Spinal cord (tissue), 10 donors: ENCODE data around the gene FOXP1. TPM values are rescaled to one million over a fixed set of nuclear protein-coding genes. Genes with fewer than 3 reads are reported as not detected.

ENCODE experiments used
- DNase-seq, 6 donors: peaks; one replicate each; pipeline versions ENCODE4 v3.0.0 to v3.0.0-alpha.2; 2013 to 2015; ENCODE audit warnings: low spot score in 6 of 6, low read depth in 4 of 6
- H3K27ac ChIP-seq: one replicate; pipeline ENCODE4 v1.5.1; 2013; ENCODE audit warnings: low read depth, low read length, control low read depth
- H3K27me3 ChIP-seq: one replicate; pipeline ENCODE4 v1.6.1; 2013; ENCODE audit warnings: low read length; ENCODE audit not compliant: control insufficient read depth, insufficient read depth
- H3K36me3 ChIP-seq: one replicate; pipeline ENCODE4 v1.6.1; 2013; ENCODE audit warnings: low read length; ENCODE audit not compliant: control insufficient read depth, insufficient read depth
- H3K4me1 ChIP-seq: one replicate; pipeline ENCODE4 v1.6.1; 2013; ENCODE audit warnings: low read length; ENCODE audit not compliant: control insufficient read depth, insufficient read depth
- H3K4me3 ChIP-seq: one replicate; pipeline ENCODE4 v1.5.1; 2013; ENCODE audit warnings: low read depth, low read length, control low read depth
- H3K9me3 ChIP-seq: one replicate; pipeline ENCODE4 v1.6.1; 2013; ENCODE audit warnings: low read length; ENCODE audit not compliant: control insufficient read depth, insufficient read depth
- WGBS: methylation state at CpG from one replicate; pipeline ENCODE4 v1.1.5; 2013; ENCODE audit warnings: missing lambda C conversion rate; ENCODE audit not compliant: insufficient coverage; 5-methylcytosine and 5-hydroxymethylcytosine counted together
- polyA plus RNA-seq, 2 donors: library from polyadenylated mRNA; unstranded; fragments of 120-200 nt; gene quantifications; one replicate each; pipeline ENCODE4 v1.2.1, GENCODE V29; 2013; ENCODE audit not compliant: insufficient read length in 2 of 2
- total RNA-seq, 2 donors: library from RNA; depleted of rRNA in 1 of 2; stranded (reverse); fragments of 120-200 nt in 1 of 2; fragments of >200 nt in 1 of 2; gene quantifications; one replicate each; pipeline versions ENCODE4 v1.2.3 to v1.2.4, GENCODE V29; 2013 to 2014
- donor health status: healthy.

FOXP1 gene
- total and polyA plus RNA-seq, 4 donors = 27.4 to 118 (median 66.1) TPM

DNA sequence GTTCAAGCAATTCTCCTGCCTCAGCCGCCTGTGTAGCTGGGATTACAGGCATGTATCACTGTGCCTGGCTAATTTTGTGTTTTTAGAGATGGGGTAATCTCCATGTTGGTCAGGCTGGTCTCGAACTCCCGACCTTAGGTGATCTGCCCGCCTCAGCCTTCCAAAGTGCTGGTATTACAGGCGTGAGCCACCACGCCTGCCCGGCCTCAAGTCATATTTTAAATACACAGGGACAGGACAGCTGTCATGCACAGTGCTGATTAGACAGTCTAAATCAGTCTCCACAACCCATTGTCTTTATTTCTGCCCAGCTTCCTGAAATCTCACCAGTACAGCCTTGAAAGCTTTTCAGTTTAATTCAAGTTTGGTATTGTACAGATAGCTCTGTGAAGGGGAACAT, 587.4 kb downstream of the FOXP1 start:
- no peaks in the 10 kb centered on the region for H3K27me3 ChIP-seq
- H3K36me3 ChIP-seq = peaks cover 3% of the 10 kb centered on the region
- no peak overlapping the region for H3K4me3 ChIP-seq
- DNase-seq = no peak
- no peaks in the 10 kb centered on the region for H3K4me1 ChIP-seq
- no peak overlapping the region for H3K27ac ChIP-seq
- WGBS = 98% methylated on average over 6 of the region's 7 CpGs
- no peaks in the 10 kb centered on the region for H3K9me3 ChIP-seq

DNA sequence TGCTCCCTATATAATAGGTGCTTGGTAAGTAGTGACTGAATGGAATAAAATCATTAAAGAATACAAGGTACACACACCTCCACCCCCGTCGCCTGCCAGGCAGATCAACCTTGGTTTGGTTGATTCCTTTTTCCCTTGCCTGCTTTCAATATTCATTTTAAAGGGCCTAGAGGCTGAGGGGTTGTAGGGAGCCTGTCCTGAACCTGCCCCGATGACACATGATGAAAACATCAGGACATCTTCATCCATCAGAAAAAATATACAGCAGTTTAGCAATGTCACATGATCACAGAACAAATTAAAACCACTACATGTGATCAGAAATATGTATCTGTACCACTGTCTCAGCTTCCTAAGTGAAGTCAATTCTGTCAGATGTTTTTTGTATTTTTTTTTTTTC, 588.9 kb downstream of the FOXP1 start:
- no peak overlapping the region for H3K4me3 ChIP-seq
- DNase-seq = no peak
- no peak overlapping the region for H3K27ac ChIP-seq
- no peaks in the 10 kb centered on the region for H3K27me3 ChIP-seq
- no CpG with 5 or more reads among the region's 3 CpGs for WGBS
- H3K9me3 ChIP-seq = no peaks in the 10 kb centered on the region
- H3K4me1 ChIP-seq = no peaks in the 10 kb centered on the region
- H3K36me3 ChIP-seq = peaks cover 3% of the 10 kb centered on the region

DNA sequence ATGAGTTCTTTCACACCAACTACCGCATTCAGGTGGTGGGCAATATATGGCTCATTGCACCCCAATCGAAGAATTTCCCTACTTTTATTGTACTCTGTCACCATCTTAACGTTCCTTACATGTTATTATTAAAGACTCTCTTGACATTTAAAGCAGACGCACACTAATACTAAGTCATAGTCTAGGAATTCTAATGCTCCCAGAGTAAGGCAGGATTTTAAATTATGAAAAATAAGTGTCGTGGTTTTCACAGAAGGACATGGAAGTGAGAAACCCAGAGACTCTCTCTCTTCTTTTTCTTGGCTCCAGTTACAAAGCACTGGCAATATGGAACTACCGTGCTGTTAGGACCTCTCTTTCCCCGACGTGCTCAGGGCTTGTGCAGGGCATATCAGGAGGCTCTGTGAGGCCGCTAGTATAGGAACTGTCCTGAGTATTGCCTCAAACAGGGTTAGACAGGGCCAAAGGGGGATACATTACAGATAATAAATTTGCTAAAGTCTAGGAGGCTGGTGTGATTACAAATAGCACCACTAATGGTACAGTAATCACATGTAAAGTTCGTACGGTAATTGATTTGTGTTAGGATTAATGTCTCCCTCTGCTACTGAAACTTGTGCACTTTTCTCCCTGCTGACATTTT, 590.8 kb downstream of the FOXP1 start:
- WGBS = 100% methylated on average over 6 of the region's 11 CpGs
- Histone ChIP-seq H3K4me1 (no peaks in the 10 kb centered on the region), H3K4me3 (no peak overlapping the region), H3K27ac (no peak overlapping the region), H3K36me3 (peaks cover 3% of the 10 kb centered on the region), H3K9me3 (no peaks in the 10 kb centered on the region), H3K27me3 (no peaks in the 10 kb centered on the region)
- DNase-seq = no peak

- WGBS = 100% methylated on average over 1 of the region's 5 CpGs
- peaks cover 3% of the 10 kb centered on the region for H3K36me3 ChIP-seq
These were observed 591.4 kb downstream of the FOXP1 start for GRCh38 chr3:70992131-70992530.

DNA sequence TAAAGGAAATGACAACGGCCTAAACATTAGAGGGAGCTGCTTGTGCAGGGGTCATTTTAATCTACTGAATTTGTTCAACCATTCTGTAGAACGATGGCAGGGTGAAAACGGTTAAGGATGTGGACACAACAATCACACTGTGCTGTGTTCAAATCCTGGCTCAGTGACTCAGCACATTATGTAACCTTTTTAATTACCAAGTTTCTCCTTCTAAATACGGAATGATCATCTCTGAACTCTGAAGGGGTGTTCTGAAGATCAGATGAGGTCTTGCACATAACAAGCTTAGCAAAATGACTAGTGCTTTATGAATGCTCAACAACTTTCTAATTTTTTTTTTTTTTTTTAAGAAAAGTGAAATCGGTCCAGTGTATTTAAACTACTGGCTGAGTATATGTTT, 592.8 kb downstream of the FOXP1 start:
- no peak for DNase-seq
- Histone ChIP-seq H3K27me3 (no peaks in the 10 kb centered on the region), H3K4me3 (no peak overlapping the region), H3K9me3 (no peaks in the 10 kb centered on the region), H3K4me1 (peaks cover 3% of the 10 kb centered on the region), H3K36me3 (no peaks in the 10 kb centered on the region), H3K27ac (no peak overlapping the region)
- WGBS = no CpG with 5 or more reads among the region's 5 CpGs

More at GRCh38 chr3:70992131-70992530, 591.4 kb downstream of the FOXP1 start:
- H3K27ac ChIP-seq = no peak overlapping the region
- no peak for DNase-seq
- H3K4me3 ChIP-seq = no peak overlapping the region
- no peaks in the 10 kb centered on the region for H3K27me3 ChIP-seq
- no peaks in the 10 kb centered on the region for H3K4me1 ChIP-seq
- H3K9me3 ChIP-seq = no peaks in the 10 kb centered on the region

GRCh38 chr3:70990185-70990584, 593.3 kb downstream of the FOXP1 start:
- H3K4me1 ChIP-seq = peaks cover 3% of the 10 kb centered on the region
- H3K4me3 ChIP-seq = no peak overlapping the region
- no peaks in the 10 kb centered on the region for H3K36me3 ChIP-seq
- H3K27me3 ChIP-seq = no peaks in the 10 kb centered on the region
- no peak overlapping the region for H3K27ac ChIP-seq
- no CpG with 5 or more reads among the region's 2 CpGs for WGBS
- DNase-seq = no peak
- no peaks in the 10 kb centered on the region for H3K9me3 ChIP-seq

GRCh38 chr3:70989174-70989573, 594.4 kb downstream of the FOXP1 start:
- no peaks in the 10 kb centered on the region for H3K9me3 ChIP-seq
- H3K27me3 ChIP-seq = no peaks in the 10 kb centered on the region
- no peak overlapping the region for H3K4me3 ChIP-seq
- WGBS = no CpG with 5 or more reads among the region's 3 CpGs
- H3K4me1 ChIP-seq = peaks cover 3% of the 10 kb centered on the region
- DNase-seq = no peak
- no peaks in the 10 kb centered on the region for H3K36me3 ChIP-seq
- H3K27ac ChIP-seq = no peak overlapping the region

GRCh38 chr3:70988111-70988510, 595.4 kb downstream of the FOXP1 start:
- 80% methylated on average over 1 of the region's 4 CpGs for WGBS
- no peaks in the 10 kb centered on the region for H3K36me3 ChIP-seq

DNA sequence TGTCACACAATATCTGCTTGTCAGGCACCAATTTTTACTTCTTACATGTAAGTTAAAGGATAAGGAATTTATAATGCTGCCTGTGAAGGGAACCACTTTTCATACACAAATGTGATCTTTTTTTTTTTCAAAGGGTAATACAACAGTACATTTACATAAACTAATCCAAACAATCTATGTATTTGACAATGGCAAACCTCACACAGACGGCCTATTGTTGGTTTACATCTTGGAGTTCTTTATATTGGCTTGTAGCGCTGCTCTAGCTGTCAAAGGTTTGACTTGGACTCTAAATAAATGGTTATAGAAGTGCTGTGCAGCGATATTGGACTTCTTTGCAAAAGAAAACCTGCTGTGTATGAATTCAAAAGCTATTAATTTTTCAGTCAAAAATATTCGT, 598.0 kb downstream of the FOXP1 start:
- Histone ChIP-seq H3K27me3 (no peaks in the 10 kb centered on the region), H3K4me1 (peaks cover 6% of the 10 kb centered on the region), H3K9me3 (no peaks in the 10 kb centered on the region), H3K4me3 (no peak overlapping the region), H3K36me3 (no peaks in the 10 kb centered on the region), H3K27ac (no peak overlapping the region)
- no peak for DNase-seq
- WGBS = no CpG with 5 or more reads among the region's 4 CpGs

More at GRCh38 chr3:70988111-70988510, 595.4 kb downstream of the FOXP1 start:
- DNase-seq = no peak
- no peaks in the 10 kb centered on the region for H3K9me3 ChIP-seq
- no peak overlapping the region for H3K4me3 ChIP-seq
- H3K27me3 ChIP-seq = no peaks in the 10 kb centered on the region
- peaks cover 3% of the 10 kb centered on the region for H3K4me1 ChIP-seq
- no peak overlapping the region for H3K27ac ChIP-seq

DNA sequence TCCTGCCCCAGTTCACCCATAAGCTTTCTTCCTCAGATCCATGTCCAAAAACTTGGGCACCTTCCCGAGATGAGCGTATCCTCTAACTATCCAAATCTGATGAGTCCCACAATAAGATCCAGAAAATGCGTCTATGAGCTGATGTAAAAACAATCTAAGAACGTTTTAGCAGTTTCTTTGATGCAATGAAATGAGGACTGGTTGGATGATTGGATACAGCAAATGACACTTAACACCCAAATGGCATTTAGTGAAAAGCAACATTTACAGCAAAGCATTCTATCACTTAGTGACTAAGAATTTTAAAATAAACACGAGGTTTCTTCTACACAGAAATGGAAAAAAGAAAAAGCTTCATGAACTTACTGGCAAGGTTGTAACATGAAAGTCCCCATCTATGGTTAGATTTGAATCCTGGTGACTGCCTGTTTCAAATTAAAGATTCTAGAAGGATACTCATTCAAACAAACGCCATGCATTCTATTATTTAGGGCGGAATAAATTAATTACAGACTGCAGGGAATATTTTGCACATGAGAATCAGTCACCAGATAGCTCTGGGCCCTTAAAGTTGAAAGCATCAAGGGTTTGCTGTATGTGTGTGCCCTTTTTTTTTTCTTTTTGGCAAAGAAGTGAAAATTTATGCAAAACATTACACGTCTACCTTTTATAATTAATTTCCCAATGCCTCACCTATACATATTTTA, 598.6 kb downstream of the FOXP1 start:
- H3K4me3 ChIP-seq = no peak overlapping the region
- DNase-seq = no peak
- no peaks in the 10 kb centered on the region for H3K27me3 ChIP-seq
- H3K9me3 ChIP-seq = no peaks in the 10 kb centered on the region
- peaks cover 6% of the 10 kb centered on the region for H3K4me1 ChIP-seq
- no CpG with 5 or more reads among the region's 8 CpGs for WGBS
- no peak overlapping the region for H3K27ac ChIP-seq
- H3K36me3 ChIP-seq = no peaks in the 10 kb centered on the region
